ENCODE data around the gene LPIN1. TPM values are rescaled to one million over a fixed set of nuclear protein-coding genes. Genes with fewer than 3 reads are reported as not detected.
"Not testable (repeated sequence)": the region's sequence is repeated elsewhere in the genome, so short reads cannot be mapped to it uniquely, and the experiment has no call there.

LPIN1 gene
- polyA plus RNA-seq, 3 donors, result 18.0 to 19.7 (median 18.7) TPM

DNA sequence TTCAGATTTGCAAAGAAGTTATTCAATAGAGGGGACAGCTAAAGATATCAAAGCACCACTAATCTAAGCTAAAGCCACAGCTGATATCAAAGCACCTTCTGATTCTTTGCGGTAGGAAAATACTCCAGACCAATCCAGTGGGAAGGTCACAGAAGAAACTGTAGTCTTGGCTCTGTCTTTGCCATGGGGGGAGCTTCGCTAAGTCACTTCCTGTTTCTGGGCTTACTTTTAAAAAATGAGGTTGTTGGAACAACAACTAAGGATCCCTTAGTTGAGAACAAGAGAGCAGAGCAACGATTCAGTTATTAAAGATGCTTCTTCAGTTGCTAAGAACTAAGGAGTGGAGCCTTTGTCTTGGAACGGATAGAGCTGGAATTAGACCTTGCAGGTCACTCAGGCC lies 12.2 kb downstream of the LPIN1 start:
- no peak for DNase-seq (ENCODE audit: low read depth in 3 of 3, low spot score in 2 of 3)

- not testable (repeated sequence) for DNase-seq (ENCODE audit: low read depth in 3 of 3, low spot score in 2 of 3)
Measured at GRCh38 chr2:11759182-11759975, 12.9 kb downstream of the LPIN1 start.

GRCh38 chr2:11761259-11761658 lies 14.8 kb downstream of the LPIN1 start:
- DNase-seq (ENCODE audit: low read depth in 3 of 3, low spot score in 2 of 3), result no peak

- DNase-seq (ENCODE audit: low read depth in 3 of 3, low spot score in 2 of 3), result no peak
Measured at GRCh38 chr2:11762031-11762430, 15.6 kb downstream of the LPIN1 start.

GRCh38 chr2:11762799-11763461 lies 16.5 kb downstream of the LPIN1 start:
- no peak for DNase-seq (ENCODE audit: low read depth in 3 of 3, low spot score in 2 of 3)

GRCh38 chr2:11764359-11764758 lies 17.9 kb downstream of the LPIN1 start:
- no peak for DNase-seq (ENCODE audit: low read depth in 3 of 3, low spot score in 2 of 3)

DNA sequence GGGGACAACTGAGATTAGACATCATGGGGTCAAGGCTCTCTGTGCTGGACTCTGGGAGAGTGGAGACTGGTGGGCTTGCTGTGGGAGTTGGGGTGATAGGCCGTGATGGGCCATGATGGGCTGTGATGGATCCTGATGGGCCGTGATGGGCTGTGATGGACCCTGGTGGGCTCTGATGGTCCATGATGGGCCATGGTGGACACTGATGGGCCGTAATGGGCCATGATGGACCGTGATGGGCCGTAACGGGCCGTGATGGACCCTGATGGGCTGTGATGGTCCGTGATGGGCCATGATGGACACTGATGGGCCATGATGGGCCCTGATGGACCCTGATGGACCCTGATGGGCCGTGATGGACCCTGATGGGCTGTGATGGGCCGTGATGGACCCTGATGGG lies 18.5 kb downstream of the LPIN1 start:
- no peak for DNase-seq (ENCODE audit: low read depth in 3 of 3, low spot score in 2 of 3)

- DNase-seq (ENCODE audit: low read depth in 3 of 3, low spot score in 2 of 3), result no peak
Measured at GRCh38 chr2:11765501-11765900, 19.1 kb downstream of the LPIN1 start.

DNA sequence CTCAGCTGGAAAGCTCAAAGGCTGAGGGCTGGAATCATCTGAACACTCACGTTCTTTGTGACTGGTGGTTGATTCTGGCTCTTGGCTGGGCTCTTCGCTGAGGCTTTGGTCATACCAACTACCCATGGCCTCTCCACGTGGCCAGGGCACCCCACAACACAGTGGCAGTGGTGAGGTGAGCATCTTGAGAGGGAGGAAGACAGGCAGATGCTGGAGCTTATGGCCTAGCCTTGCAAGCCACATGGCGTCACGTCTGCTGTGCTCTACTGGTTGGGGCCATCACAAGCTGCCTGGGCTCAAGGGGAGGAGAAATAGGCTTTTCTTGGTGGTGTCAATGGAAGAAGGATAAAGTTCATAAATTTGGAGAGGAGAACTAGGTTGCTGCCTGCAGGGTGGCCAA lies 19.6 kb downstream of the LPIN1 start:
- DNase-seq (ENCODE audit: low read depth in 3 of 3, low spot score in 2 of 3), result no peak

DNA sequence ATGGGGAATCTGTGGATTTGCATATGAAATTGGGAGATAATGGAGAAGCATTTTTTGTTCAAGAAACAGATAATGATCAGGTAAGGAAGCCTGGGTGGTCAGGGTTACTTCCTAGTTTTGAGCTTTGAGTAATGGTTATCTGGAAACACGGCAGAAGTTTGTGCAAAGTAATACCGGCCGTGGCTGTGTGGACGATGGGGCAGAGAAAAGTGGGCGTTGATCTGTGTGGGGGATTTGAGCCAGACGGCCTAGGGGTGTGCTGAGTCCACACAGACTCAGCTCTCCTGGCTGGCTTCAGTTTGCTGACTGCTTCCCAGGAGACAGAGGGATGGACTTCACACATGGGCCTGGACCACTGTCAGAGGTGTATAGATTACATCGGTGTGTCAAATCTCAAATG lies 21.3 kb downstream of the LPIN1 start:
- no peak for DNase-seq (ENCODE audit: low read depth in 3 of 3, low spot score in 2 of 3)

- DNase-seq (ENCODE audit: low read depth in 3 of 3, low spot score in 2 of 3), result no peak
Measured at GRCh38 chr2:11768946-11769345, 22.5 kb downstream of the LPIN1 start.

- no peak for DNase-seq (ENCODE audit: low read depth in 3 of 3, low spot score in 2 of 3)
Measured at GRCh38 chr2:11769516-11769915, 23.1 kb downstream of the LPIN1 start.

DNA sequence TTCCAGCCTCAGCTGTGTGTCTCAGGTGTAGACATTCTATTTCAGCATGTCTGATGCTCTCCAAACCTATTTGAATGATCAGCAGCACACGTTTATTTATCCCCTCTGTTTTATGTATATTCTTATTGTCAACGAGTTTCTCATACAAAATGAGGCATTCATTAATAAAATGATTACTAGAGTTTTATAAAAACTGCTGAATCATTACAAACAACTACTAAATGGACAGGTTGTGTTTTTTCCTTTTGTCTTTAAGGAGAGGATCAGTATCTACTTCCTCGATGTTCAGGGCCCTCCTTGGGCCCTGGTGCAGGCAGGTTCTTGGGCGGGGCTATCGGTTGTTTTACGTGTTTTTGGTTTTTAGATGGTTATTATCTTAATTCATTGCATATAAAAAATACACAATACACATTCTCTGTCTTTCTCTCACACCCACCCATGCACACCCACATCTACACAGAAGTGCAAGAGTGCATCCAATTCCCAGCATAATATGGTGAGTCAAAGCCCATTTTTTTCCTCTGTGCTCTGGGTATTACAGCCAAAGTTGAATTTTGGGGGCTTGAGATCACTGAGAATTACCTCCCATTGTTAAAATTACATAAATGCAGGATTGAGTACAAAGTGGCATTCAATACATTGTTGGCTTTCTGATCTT lies 24.2 kb downstream of the LPIN1 start:
- DNase-seq (ENCODE audit: low read depth in 3 of 3, low spot score in 2 of 3), result no peak

GRCh38 chr2:11771971-11772615 lies 25.7 kb downstream of the LPIN1 start:
- DNase-seq (ENCODE audit: low read depth in 3 of 3, low spot score in 2 of 3), result no peak

DNA sequence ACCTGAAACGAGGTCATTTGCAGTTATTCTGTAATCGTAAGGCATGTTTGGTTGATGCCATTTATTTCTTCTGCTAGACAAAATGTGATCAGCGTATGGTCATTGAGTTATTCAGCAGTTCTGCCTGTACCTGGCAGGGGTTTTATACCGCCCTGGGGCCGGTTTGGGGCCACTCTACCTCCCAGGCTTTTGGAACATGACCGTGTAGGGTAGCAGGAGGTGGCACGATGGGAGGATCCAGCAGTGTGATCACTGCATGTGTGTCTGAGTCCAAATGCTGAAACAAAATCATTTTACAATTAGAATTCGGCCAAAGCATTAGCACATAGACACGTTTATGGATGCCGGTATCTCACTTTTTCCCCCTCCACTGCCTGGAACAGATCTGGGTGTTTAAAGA lies 26.7 kb downstream of the LPIN1 start:
- no peak for DNase-seq (ENCODE audit: low read depth in 3 of 3, low spot score in 2 of 3)

GRCh38 chr2:11773747-11774525 lies 27.5 kb downstream of the LPIN1 start:
- no peak for DNase-seq (ENCODE audit: low read depth in 3 of 3, low spot score in 2 of 3)

- DNase-seq (ENCODE audit: low read depth in 3 of 3, low spot score in 2 of 3), result no peak
Measured at GRCh38 chr2:11774600-11774999, 28.2 kb downstream of the LPIN1 start.

DNA sequence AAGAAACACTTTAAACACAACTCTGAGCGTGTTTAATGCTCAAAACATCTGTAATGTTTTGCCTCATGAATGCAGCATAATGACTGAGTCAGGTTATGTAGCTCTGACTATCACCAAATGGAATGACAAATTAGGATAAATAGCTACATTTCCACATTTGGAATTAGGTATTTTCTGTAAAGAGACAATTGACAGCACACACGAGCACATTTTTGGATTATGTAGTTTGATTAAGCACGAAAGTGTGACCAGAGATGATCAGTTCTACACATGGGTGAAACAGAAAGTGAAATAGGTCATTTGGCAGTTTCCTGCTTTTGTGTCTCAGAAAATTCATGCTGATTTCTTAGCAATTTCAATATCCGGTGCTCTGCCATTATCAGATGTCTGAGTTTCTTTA lies 29.0 kb downstream of the LPIN1 start:
- DNase-seq (ENCODE audit: low read depth in 3 of 3, low spot score in 2 of 3), result no peak

DNA sequence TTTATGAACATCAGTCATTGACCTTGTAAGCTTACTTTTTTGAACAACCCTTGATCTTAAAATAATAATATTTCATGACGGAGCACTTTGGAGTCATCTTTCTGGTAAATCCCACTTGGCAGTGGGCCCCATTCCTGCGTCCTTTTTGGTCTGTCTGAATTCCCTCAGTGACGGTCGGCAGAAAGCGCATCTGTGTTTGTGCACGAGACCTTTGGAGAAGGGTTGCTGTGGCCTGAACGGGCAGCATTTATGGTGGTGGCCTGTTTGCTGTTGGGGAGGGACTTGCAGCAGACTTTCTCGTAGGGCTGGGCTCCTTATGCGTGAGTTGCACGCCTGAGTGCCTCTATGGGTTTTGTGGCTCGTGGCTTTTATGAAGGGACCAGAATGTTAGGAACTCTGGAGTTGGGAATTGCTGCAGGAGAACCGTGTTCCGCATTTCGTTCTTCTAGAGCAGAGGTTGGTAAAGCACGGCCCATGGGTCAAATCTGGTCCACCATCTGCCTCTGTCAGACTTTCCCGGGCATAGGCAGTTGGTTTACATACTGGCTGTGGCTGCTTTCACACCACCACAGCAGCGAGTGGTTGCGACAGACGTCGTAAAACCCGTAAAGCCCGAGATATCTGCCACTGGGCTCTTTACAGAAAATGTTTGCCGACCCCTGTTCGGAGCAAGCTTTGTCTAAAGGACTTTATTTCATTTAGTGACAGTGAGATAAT lies 30.8 kb downstream of the LPIN1 start:
- no peak for DNase-seq (ENCODE audit: low read depth in 3 of 3, low spot score in 2 of 3)

GRCh38 chr2:11777886-11778415 lies 31.5 kb downstream of the LPIN1 start:
- DNase-seq (ENCODE audit: low read depth in 3 of 3, low spot score in 2 of 3), result no peak

Data from right renal cortex interstitium (tissue), 3 donors.